Activated CD4-positive, alpha-beta T cell treated with anti-CD3 and anti-CD28 coated beads for 36 hours (primary cell): ENCODE measurements around the gene FADD. TPM values are rescaled to one million over a fixed set of nuclear protein-coding genes. Genes with fewer than 3 reads are reported as not detected.

ENCODE experiments used
- ATAC-seq: fragments of 200-7000 bp; cut with Tn5 transposase; one replicate; pipeline ENCODE4 v1.10.0; 2021; ENCODE audit warnings: mild to moderate bottlenecking, moderate library complexity
- CTCF ChIA-PET: fragments of 350-600 bp; sonication (Branson Sonifier 250); formaldehyde crosslinking; loops from one replicate; lab custom pipeline; 2021; ENCODE audit warnings: antibody characterized with exemption; lab: Charles Lee
- POLR2A ChIA-PET: fragments of 350-600 bp; sonication (Branson Sonifier 250); formaldehyde crosslinking; loops from one replicate; lab custom pipeline; 2021; ENCODE audit warnings: antibody characterized with exemption, inconsistent platforms; lab: Charles Lee
- DNase-seq: peaks from one replicate; pipeline ENCODE4 v3.0.0-alpha.2; 2020
- H3K27ac Mint-ChIP-seq: one replicate; pipeline ENCODE4 v1.8.0; 2021; ENCODE audit warnings: mixed read lengths
- H3K27me3 Mint-ChIP-seq: one replicate; pipeline ENCODE4 v1.8.0; 2021; ENCODE audit warnings: mixed read lengths
- H3K36me3 Mint-ChIP-seq: one replicate; pipeline ENCODE4 v1.8.0; 2021; ENCODE audit warnings: low read depth, mixed read lengths
- H3K4me1 Mint-ChIP-seq: one replicate; pipeline ENCODE4 v1.8.0; 2021; ENCODE audit warnings: mixed read lengths
- H3K4me3 Mint-ChIP-seq: one replicate; pipeline ENCODE4 v1.8.0; 2021; ENCODE audit warnings: mild to moderate bottlenecking, moderate library complexity, mixed read lengths
- H3K9me3 Mint-ChIP-seq: one replicate; pipeline ENCODE4 v1.8.0; 2021; ENCODE audit warnings: low read depth, mixed read lengths
- intact Hi-C, 2 experiments: fragments of 100-400 bp; cut with DNase I in 1 of 2; cut with micrococcal nuclease in 1 of 2; formaldehyde crosslinking; loops; one replicate each; pipeline versions ENCODE4 v1.14.2 to v1.15.1; 2022 to 2024; cut with DNase I, micrococcal nuclease
- total RNA-seq, 2 experiments: library from RNA; stranded (reverse); gene quantifications; one replicate each; pipeline ENCODE4 v1.2.3, GENCODE V29; 2021

Gene FADD
- 10 to 100 TPM; 23.5 to 32.4 TPM for total RNA-seq

GRCh38 chr11:70202920-70203750 lies at the start of gene FADD:
FADD (plus strand) TSS chr11:70203296; CDS start chr11:70203460, 164 bp downstream.
- H3K36me3 Mint-ChIP-seq, result peaks cover 35% of the 10 kb centered on the region
- CTCF ChIA-PET, result no interaction called here
- intact Hi-C loops, result loop anchor here (1.0 to 10.0 kb wide), 11 partner anchors 67 to 1912 kb away; partner anchors contain the start of genes ANAPC15 (in 1 of the 2), CTTN (in 1 of the 2), DHCR7 (in 1 of the 2) and LTO1 (in 1 of the 2)

GRCh38 chr11:70155386-70155785 lies 47.7 kb upstream of the FADD start:
- Mint-ChIP-seq H3K27me3 (no peaks in the 10 kb centered on the region), H3K9me3 (no peaks in the 10 kb centered on the region), H3K4me1 (no peaks in the 10 kb centered on the region), H3K36me3 (no peaks in the 10 kb centered on the region), H3K4me3 (no peak overlapping the region), H3K27ac (no peak overlapping the region)
- intact Hi-C loops, result no loop called here
- DNase-seq (no peak), ATAC-seq (no peak)
- ChIA-PET CTCF (no interaction called here), POLR2A (no interaction called here)

More at GRCh38 chr11:70202920-70203750, at the start of gene FADD:
- H3K27me3 Mint-ChIP-seq, result peaks cover 2% of the 10 kb centered on the region
- H3K27ac Mint-ChIP-seq, result peak within 1 kb of the TSS; percentile 99
- H3K9me3 Mint-ChIP-seq, result no peaks in the 10 kb centered on the region
- POLR2A ChIA-PET, result interaction anchor here (0.9 kb wide), 1 partner anchor 10 kb away, joined by 3 read pairs; no protein-coding TSS in a partner anchor
- peaks cover 41% of the 10 kb centered on the region for H3K4me1 Mint-ChIP-seq
- DNase-seq (peak; percentile 95), ATAC-seq (peak; percentile 68)
- peak within 1 kb of the TSS; percentile 97 for H3K4me3 Mint-ChIP-seq

GRCh38 chr11:70156291-70157037 lies 46.6 kb upstream of the FADD start:
- intact Hi-C loops, result no loop called here
- DNase-seq (no peak), ATAC-seq (no peak)
- Mint-ChIP-seq H3K4me1 (no peaks in the 10 kb centered on the region), H3K36me3 (no peaks in the 10 kb centered on the region), H3K9me3 (no peaks in the 10 kb centered on the region), H3K27me3 (no peaks in the 10 kb centered on the region), H3K4me3 (no peak overlapping the region), H3K27ac (no peak overlapping the region)
- ChIA-PET CTCF (interaction anchor here (0.6 to 1.1 kb wide), 2 partner anchors 17 to 218 kb away, joined by 3 read pairs; no protein-coding TSS in a partner anchor), POLR2A (interaction anchor here (0.6 kb wide), 1 partner anchor 378 kb away, joined by 5 read pairs; no protein-coding TSS in a partner anchor)

GRCh38 chr11:70158201-70158600 lies 44.9 kb upstream of the FADD start:
- intact Hi-C loops, result no loop called here
- CTCF ChIA-PET, result interaction anchor here (0.9 kb wide), 1 partner anchor 242 kb away, joined by 3 read pairs; no protein-coding TSS in a partner anchor
- POLR2A ChIA-PET, result no interaction called here
- Mint-ChIP-seq H3K27me3 (no peaks in the 10 kb centered on the region), H3K36me3 (no peaks in the 10 kb centered on the region), H3K27ac (no peak overlapping the region), H3K4me1 (no peaks in the 10 kb centered on the region), H3K9me3 (no peaks in the 10 kb centered on the region), H3K4me3 (no peak overlapping the region)
- ATAC-seq, result no peak
- DNase-seq, result peak; percentile 11

GRCh38 chr11:70158757-70159389 lies 44.2 kb upstream of the FADD start:
- ATAC-seq (no peak), DNase-seq (no peak)
- Mint-ChIP-seq H3K9me3 (no peaks in the 10 kb centered on the region), H3K4me3 (no peak overlapping the region), H3K27ac (no peak overlapping the region), H3K27me3 (no peaks in the 10 kb centered on the region), H3K4me1 (no peaks in the 10 kb centered on the region), H3K36me3 (no peaks in the 10 kb centered on the region)
- intact Hi-C loops, result no loop called here
- ChIA-PET POLR2A (no interaction called here), CTCF (no interaction called here)

GRCh38 chr11:70159627-70160570 lies 43.2 kb upstream of the FADD start:
- intact Hi-C loops, result no loop called here

GRCh38 chr11:70161043-70161625 lies 42.0 kb upstream of the FADD start:
- no peak overlapping the region for H3K27ac Mint-ChIP-seq
- DNase-seq (no peak), ATAC-seq (no peak)
- H3K4me3 Mint-ChIP-seq, result no peak overlapping the region
- POLR2A ChIA-PET, result no interaction called here
- H3K27me3 Mint-ChIP-seq, result no peaks in the 10 kb centered on the region
- CTCF ChIA-PET, result interaction anchor here (0.5 kb wide), 1 partner anchor 20 kb away, joined by 3 read pairs; no protein-coding TSS in a partner anchor
- H3K4me1 Mint-ChIP-seq, result no peaks in the 10 kb centered on the region
- no peaks in the 10 kb centered on the region for H3K36me3 Mint-ChIP-seq
- intact Hi-C loops, result no loop called here
- no peaks in the 10 kb centered on the region for H3K9me3 Mint-ChIP-seq

More at GRCh38 chr11:70159627-70160570, 43.2 kb upstream of the FADD start:
- no peak for ATAC-seq
- no peaks in the 10 kb centered on the region for H3K36me3 Mint-ChIP-seq
- H3K4me3 Mint-ChIP-seq, result no peak overlapping the region
- no peaks in the 10 kb centered on the region for H3K27me3 Mint-ChIP-seq
- POLR2A ChIA-PET, result no interaction called here
- no peaks in the 10 kb centered on the region for H3K4me1 Mint-ChIP-seq
- H3K27ac Mint-ChIP-seq, result no peak overlapping the region
- H3K9me3 Mint-ChIP-seq, result no peaks in the 10 kb centered on the region
- no peak for DNase-seq
- CTCF ChIA-PET, result no interaction called here

GRCh38 chr11:70164705-70165104 lies 38.4 kb upstream of the FADD start:
- CTCF ChIA-PET, result no interaction called here
- POLR2A ChIA-PET, result no interaction called here
- intact Hi-C loops, result no loop called here
- Mint-ChIP-seq H3K4me3 (no peak overlapping the region), H3K9me3 (no peaks in the 10 kb centered on the region), H3K27me3 (peaks cover 2% of the 10 kb centered on the region), H3K27ac (no peak overlapping the region), H3K36me3 (no peaks in the 10 kb centered on the region), H3K4me1 (no peaks in the 10 kb centered on the region)
- no peak for DNase-seq
- no peak for ATAC-seq

GRCh38 chr11:70167120-70167519 lies 36.0 kb upstream of the FADD start:
- no peaks in the 10 kb centered on the region for H3K9me3 Mint-ChIP-seq
- H3K4me3 Mint-ChIP-seq, result no peak overlapping the region
- H3K27ac Mint-ChIP-seq, result no peak overlapping the region
- H3K27me3 Mint-ChIP-seq, result peaks cover 2% of the 10 kb centered on the region
- ATAC-seq (no peak), DNase-seq (no peak)
- intact Hi-C loops, result no loop called here
- POLR2A ChIA-PET, result no interaction called here
- CTCF ChIA-PET, result no interaction called here
- H3K4me1 Mint-ChIP-seq, result no peaks in the 10 kb centered on the region
- H3K36me3 Mint-ChIP-seq, result no peaks in the 10 kb centered on the region

GRCh38 chr11:70167723-70168404 lies 35.2 kb upstream of the FADD start:
- Mint-ChIP-seq H3K27ac (no peak overlapping the region), H3K36me3 (no peaks in the 10 kb centered on the region), H3K9me3 (no peaks in the 10 kb centered on the region), H3K4me3 (no peak overlapping the region), H3K27me3 (peaks cover 2% of the 10 kb centered on the region), H3K4me1 (no peaks in the 10 kb centered on the region)
- POLR2A ChIA-PET, result no interaction called here
- ATAC-seq (no peak), DNase-seq (no peak)
- CTCF ChIA-PET, result no interaction called here
- intact Hi-C loops, result no loop called here
